A549 (cell line): ENCODE data around the gene L3HYPDH. TPM values are rescaled to one million over a fixed set of nuclear protein-coding genes. Genes with fewer than 3 reads are reported as not detected.

Experiments used
- ATAC-seq, 2 experiments: fragments of 200-7000 bp in 1 of 2; fragments of >200 bp in 1 of 2; cut with Nextera tagmentation in 1 of 2; cut with Tn5 transposase in 1 of 2; 3 replicates each; pipeline versions ENCODE4 v1.8.0 to v1.9.1; 2018 to 2020; ENCODE audit warnings: mild to moderate bottlenecking in 1 of 2, moderate library complexity in 1 of 2
- CTCF ChIA-PET: fragments of 300-600 bp; sonication (Branson Sonifier 250); formaldehyde crosslinking; extraction: SDS; loops from one replicate; lab custom pipeline; 2021; ENCODE audit warnings: antibody characterized with exemption, inconsistent platforms; lab: Yijun Ruan, JAX
- POLR2A ChIA-PET: fragments of 350-600 bp; formaldehyde crosslinking; extraction: SDS; loops from one replicate; lab custom pipeline; 2021; ENCODE audit warnings: antibody characterized with exemption, inconsistent platforms; lab: Yijun Ruan, JAX
- DNase-seq, 2 experiments: peaks; one replicate each; pipeline versions ENCODE4 v3.0.0 to v3.0.0-alpha.2; 2011 to 2016; ENCODE audit warnings: low read depth in 1 of 2, low spot score in 1 of 2
- FAIRE-seq: peaks from 2 replicates; lab custom pipeline; 2011; peaks lifted over from hg19 to GRCh38; lab: Jason Lieb, UNC
- H3K27ac ChIP-seq, 2 experiments: fragments of >200 bp; sonication (Bioruptor Twin); formaldehyde crosslinking; 3 replicates each; pipeline ENCODE4 v1.5.1; 2016 to 2017
- H3K4me1 ChIP-seq: fragments of >200 bp; sonication (Bioruptor Twin); formaldehyde crosslinking; 3 replicates; pipeline ENCODE4 v1.6.1; 2016
- H3K4me2 ChIP-seq: fragments of >200 bp; sonication (Bioruptor Twin); formaldehyde crosslinking; 3 replicates; pipeline ENCODE4 v1.6.1; 2016
- H3K4me3 ChIP-seq: fragments of >200 bp; sonication (Bioruptor Twin); formaldehyde crosslinking; 3 replicates; pipeline ENCODE4 v1.5.1; 2016
- H3K9me3 ChIP-seq: fragments of >200 bp; sonication (Bioruptor Twin); formaldehyde crosslinking; 3 replicates; pipeline ENCODE4 v1.6.1; 2016
- BHLHE40 ChIP-seq: IDR thresholded peaks from 2 replicates; pipeline ENCODE4 v1.6.1; 2012; ENCODE audit warnings: low read depth, low read length, inconsistent platforms
- CHD4 ChIP-seq: fragments of 200-600 bp; sonication (generic); IDR thresholded peaks from 2 replicates; pipeline ENCODE4 v1.6.1; 2016; ENCODE audit warnings: antibody characterized with exemption, mild to moderate bottlenecking, borderline replicate concordance
- EHF ChIP-seq: fragments of 250-450 bp; sonication (Bioruptor Pico); IDR thresholded peaks from 2 replicates; pipeline ENCODE4 v1.5.0; 2020; ENCODE audit warnings: mild to moderate bottlenecking
- EHMT2 ChIP-seq: fragments of 200-600 bp; sonication (generic); IDR thresholded peaks from 2 replicates; pipeline ENCODE4 v1.6.1; 2016; ENCODE audit warnings: antibody characterized with exemption, low read depth, mild to moderate bottlenecking, moderate library complexity
- GATA3 ChIP-seq: IDR thresholded peaks from 2 replicates; pipeline ENCODE4 v1.6.1; 2012; ENCODE audit warnings: borderline replicate concordance
- HDAC2 ChIP-seq: fragments of 200-600 bp; sonication (generic); IDR thresholded peaks from 2 replicates; pipeline ENCODE4 v1.6.1; 2016
- NR3C1 ChIP-seq: fragments of >200 bp; sonication (Bioruptor Twin); formaldehyde crosslinking; IDR thresholded peaks from 3 replicates; pipeline ENCODE4 v1.6.1; 2017
- POLR2AphosphoS2 ChIP-seq: conservative IDR thresholded peaks from 2 replicates; pipeline ENCODE4 v1.6.1; 2012; ENCODE audit warnings: low read length, improper control_type of control experiment, inconsistent platforms
- RAD21 ChIP-seq, 2 experiments: fragments of >200 bp in 1 of 2; sonication (Bioruptor Twin) in 1 of 2; formaldehyde crosslinking in 1 of 2; IDR thresholded peaks in 1 of 2; conservative IDR thresholded peaks in 1 of 2; 2 replicates in 1 of 2; 3 replicates in 1 of 2; pipeline ENCODE4 v1.6.1; 2012 to 2018; ENCODE audit warnings: inconsistent platforms in 1 of 2
- RARB ChIP-seq: fragments of 250-450 bp; sonication (Bioruptor Pico); IDR thresholded peaks from 2 replicates; pipeline ENCODE4 v1.8.0; 2021; ENCODE audit warnings: mild to moderate bottlenecking, moderate library complexity
- RCOR1 ChIP-seq: fragments of 150-350 bp; IDR thresholded peaks from 2 replicates; pipeline ENCODE4 v1.6.1; 2014; ENCODE audit warnings: antibody characterized with exemption, low read length, low read depth
- RNF2 ChIP-seq: fragments of 200-600 bp; sonication (generic); IDR thresholded peaks from 2 replicates; pipeline ENCODE4 v1.6.1; 2016; ENCODE audit warnings: low read depth, mild to moderate bottlenecking, antibody characterized with exemption, moderate library complexity, borderline replicate concordance
- SREBF2 ChIP-seq: fragments of 450-650 bp; IDR thresholded peaks from 2 replicates; pipeline ENCODE4 v1.6.1; 2014; ENCODE audit warnings: mild to moderate bottlenecking, moderate library complexity
- ZNF302 ChIP-seq: fragments of 250-450 bp; sonication (Bioruptor Pico); IDR thresholded peaks from 2 replicates; pipeline ENCODE4 v1.9.0; 2021; ENCODE audit warnings: inconsistent platforms, mild to moderate bottlenecking, moderate library complexity
- WGBS: methylation state at CpG from one replicate; pipeline ENCODE4 v1.1.6; 2017; ENCODE audit errors: missing lambda C conversion rate; 5-methylcytosine and 5-hydroxymethylcytosine counted together
- polyA plus RNA-seq, 4 experiments: library from polyadenylated mRNA; depleted of rRNA in 3 of 4; stranded (reverse); fragments of >200 nt; fragmentation: RNase III in 1 of 4; extraction: RNeasy Plus Mini Kit Qiagen cat#74134 plus additional on column Dnase treatment in 1 of 4; gene quantifications; 2 replicates in 3 of 4; 3 replicates in 1 of 4; pipeline ENCODE4 v1.2.3, GENCODE V29; 2011 to 2017
- TF ChIP-seq, protein P1 (sequence below): IDR thresholded peaks from 2 replicates; pipeline ENCODE4 v1.6.1; 2012
- TF ChIP-seq, protein P2 (sequence below): fragments of 150-350 bp; IDR thresholded peaks from 2 replicates; pipeline ENCODE4 v1.6.1; 2014; ENCODE audit warnings: low read depth, mild to moderate bottlenecking, low read length
- TF ChIP-seq, protein P3 (sequence below): fragments of 450-650 bp; IDR thresholded peaks from 2 replicates; pipeline ENCODE4 v1.6.1; 2014; ENCODE audit warnings: antibody characterized with exemption
- TF ChIP-seq, protein P4 (sequence below): fragments of >200 bp; sonication (Bioruptor Twin); formaldehyde crosslinking; IDR thresholded peaks from 2 replicates; pipeline ENCODE4 v1.6.1; 2016

The L3HYPDH gene
- polyA plus RNA-seq, 2 of the 4 experiments (the other 2 are of a cell fraction), result 47.5 to 100.0 TPM

DNA sequence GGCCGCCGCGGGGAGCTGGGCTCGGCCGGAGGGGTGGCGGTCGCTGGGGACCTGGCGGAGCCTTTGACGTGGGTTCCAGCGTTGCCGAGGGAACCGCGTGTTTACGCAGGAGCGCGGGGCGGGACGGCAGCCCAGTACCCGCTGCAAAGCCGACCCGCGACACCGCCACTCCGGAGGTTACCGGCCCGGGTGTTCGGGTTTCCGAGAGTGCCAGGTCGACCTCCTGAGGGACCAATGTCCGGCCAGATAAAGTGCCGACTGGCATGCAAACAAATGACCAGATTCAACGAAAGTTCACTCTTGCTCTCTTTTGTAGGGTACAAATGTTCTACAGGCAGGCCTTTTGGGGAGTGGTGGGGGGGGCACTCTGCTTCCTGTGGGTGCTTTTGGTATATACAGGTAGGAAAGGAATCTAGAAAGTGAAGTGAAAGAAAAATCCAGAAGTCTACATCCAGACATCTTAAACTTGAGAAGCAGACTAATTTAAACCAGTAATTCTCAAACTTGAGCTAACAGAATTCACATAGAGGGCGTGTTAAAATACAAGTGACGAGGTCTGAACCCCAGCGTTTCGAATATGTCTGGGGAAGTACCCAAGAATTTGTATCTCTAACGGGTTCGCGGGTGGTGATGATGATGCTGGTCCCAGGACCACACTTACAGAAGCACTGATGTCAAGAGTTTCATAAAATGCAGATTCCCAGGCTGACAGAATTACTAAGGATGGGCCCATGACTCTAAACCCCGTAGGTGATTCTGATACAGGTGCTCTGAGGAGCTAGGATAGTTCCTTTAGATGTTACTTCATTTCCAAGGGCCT, 18.7 kb downstream of the L3HYPDH start, which contains the start of gene GPR135:
TSS of gene GPR135 (minus strand) at position 65 of the 820 bp plus-strand sequence. CDS start 154 bp downstream, outside the sequence.
- WGBS, result 95% methylated on average over 9 of the region's 40 CpGs
- TF ChIP-seq RAD21 (conservative IDR thresholded peaks at IDR 0.05 in 1 of 2, IDR thresholded peaks at IDR 0.05 in 1 of 2) (no peak), RARB (CRISPR knock-in tag) (no peak), HDAC2 (no peak)
- TF ChIP-seq, protein P1, sequence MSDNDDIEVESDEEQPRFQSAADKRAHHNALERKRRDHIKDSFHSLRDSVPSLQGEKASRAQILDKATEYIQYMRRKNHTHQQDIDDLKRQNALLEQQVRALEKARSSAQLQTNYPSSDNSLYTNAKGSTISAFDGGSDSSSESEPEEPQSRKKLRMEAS, result no peak
- ChIA-PET POLR2A (no interaction called here), CTCF (interaction anchor here (0.9 to 2.4 kb wide), 3 partner anchors 9 to 335 kb away, joined by 3 to 7 read pairs (median 4); partner anchors contain the start of genes JKAMP and L3HYPDH)
- no peaks in the 10 kb centered on the region for H3K4me1 ChIP-seq
- H3K4me2 ChIP-seq, result no peak within 1 kb of the TSS
- FAIRE-seq (no peak), DNase-seq (no peak), ATAC-seq (no peak)
- H3K27ac ChIP-seq, result no peak within 1 kb of the TSS
- no peaks in the 10 kb centered on the region for H3K9me3 ChIP-seq
- H3K4me3 ChIP-seq, result no peak within 1 kb of the TSS

DNA sequence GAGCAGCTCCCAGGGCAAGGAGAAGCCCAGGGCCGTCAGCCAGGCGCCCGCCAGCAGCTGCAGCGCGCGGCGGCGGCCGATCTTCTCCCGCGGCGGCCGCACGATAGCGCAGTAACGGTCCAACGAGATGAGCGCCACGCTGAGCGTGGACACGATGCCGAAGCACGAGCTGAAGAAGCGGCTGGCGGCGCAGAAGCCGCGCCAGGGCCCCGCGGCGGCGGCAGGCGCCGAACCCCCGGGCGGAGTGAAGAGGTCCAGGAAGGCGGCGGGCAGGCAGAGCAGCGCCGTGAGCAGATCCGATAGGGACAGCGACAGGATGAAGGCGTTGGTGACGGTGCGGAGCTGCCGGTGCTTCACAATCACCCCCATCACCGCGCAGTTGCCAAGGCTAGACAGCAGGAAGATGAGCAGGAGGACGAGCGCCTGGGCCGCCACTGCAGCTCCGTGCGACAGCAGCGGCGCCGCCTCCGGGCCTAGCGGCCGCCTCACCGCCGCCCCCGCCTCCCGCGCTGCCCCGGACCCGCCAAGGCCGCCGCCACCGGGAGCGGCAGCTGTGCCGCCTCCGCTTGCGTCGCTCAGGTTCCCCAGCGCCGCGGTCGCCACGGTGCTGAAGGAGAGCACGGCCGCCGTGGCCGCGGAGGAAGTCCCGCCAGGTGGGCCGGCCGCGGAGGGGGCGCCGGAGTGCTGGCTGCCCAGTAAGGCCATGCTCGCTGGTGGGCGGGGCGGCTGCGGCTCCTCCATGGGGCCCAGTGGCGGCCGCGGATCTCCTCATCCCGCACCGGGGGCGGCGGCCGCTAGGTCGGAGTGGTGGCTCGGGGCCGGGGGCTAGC, 19.5 kb downstream of the L3HYPDH start:
- ChIA-PET POLR2A (no interaction called here), CTCF (interaction anchor here (0.9 to 1.2 kb wide), 3 partner anchors 20 to 828 kb away, joined by 3 to 5 read pairs (median 3); partner anchors contain the start of genes JKAMP and L3HYPDH)
- H3K4me3 ChIP-seq, result no peak overlapping the region
- 97% methylated on average over 91 of the region's 105 CpGs for WGBS
- H3K9me3 ChIP-seq, result no peaks in the 10 kb centered on the region
- H3K27ac ChIP-seq, result no peak overlapping the region
- no peaks in the 10 kb centered on the region for H3K4me1 ChIP-seq
- TF ChIP-seq EHF (CRISPR knock-in tag) (no peak), BHLHE40 (no peak), CHD4 (no peak), RNF2 (no peak), RCOR1 (no peak), POLR2AphosphoS2 (no peak), EHMT2 (no peak), SREBF2 (no peak), NR3C1 (no peak), GATA3 (no peak), ZNF302 (no peak)
- TF ChIP-seq, protein P2, sequence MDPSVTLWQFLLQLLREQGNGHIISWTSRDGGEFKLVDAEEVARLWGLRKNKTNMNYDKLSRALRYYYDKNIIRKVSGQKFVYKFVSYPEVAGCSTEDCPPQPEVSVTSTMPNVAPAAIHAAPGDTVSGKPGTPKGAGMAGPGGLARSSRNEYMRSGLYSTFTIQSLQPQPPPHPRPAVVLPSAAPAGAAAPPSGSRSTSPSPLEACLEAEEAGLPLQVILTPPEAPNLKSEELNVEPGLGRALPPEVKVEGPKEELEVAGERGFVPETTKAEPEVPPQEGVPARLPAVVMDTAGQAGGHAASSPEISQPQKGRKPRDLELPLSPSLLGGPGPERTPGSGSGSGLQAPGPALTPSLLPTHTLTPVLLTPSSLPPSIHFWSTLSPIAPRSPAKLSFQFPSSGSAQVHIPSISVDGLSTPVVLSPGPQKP, result no peak
- TF ChIP-seq, protein P3, sequence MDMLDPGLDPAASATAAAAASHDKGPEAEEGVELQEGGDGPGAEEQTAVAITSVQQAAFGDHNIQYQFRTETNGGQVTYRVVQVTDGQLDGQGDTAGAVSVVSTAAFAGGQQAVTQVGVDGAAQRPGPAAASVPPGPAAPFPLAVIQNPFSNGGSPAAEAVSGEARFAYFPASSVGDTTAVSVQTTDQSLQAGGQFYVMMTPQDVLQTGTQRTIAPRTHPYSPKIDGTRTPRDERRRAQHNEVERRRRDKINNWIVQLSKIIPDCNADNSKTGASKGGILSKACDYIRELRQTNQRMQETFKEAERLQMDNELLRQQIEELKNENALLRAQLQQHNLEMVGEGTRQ, result no peak
- TF ChIP-seq, protein P4, sequence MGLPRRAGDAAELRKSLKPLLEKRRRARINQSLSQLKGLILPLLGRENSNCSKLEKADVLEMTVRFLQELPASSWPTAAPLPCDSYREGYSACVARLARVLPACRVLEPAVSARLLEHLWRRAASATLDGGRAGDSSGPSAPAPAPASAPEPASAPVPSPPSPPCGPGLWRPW, result no peak
- no peak overlapping the region for H3K4me2 ChIP-seq
- ATAC-seq, result no peak
- no peak for FAIRE-seq
- no peak for DNase-seq
